HG02623 (cell line): ENCODE measurements around the gene ASPSCR1.

Source experiments
- ATAC-seq: cut with Tn5 transposase; IDR thresholded peaks from one replicate; pipeline ENCODE4 v1.9.1; 2021; ENCODE audit warnings: moderate library complexity; ENCODE audit not compliant: unreplicated experiment

ASPSCR1 gene

DNA sequence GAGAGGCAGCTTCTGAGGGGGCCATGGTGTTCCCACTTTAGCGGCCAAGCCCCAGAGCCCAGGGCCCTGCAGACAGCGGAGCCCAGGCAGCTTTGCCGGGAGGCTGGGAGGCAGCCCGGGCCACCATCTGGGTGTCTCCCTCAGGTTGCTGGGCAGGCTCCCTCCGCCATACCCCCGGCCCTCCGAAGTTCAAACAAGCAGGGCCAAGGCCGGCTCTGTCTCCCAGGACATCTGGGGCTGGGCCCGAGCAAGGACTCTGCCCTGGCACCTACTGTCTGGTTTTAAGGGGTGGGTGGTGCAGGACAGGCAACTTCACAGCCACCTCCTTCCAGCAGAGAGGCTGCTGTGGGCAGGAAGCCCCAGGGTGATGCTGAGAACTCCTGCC is 85.5 kb downstream of the ASPSCR1 start:
- no peak for ATAC-seq

DNA sequence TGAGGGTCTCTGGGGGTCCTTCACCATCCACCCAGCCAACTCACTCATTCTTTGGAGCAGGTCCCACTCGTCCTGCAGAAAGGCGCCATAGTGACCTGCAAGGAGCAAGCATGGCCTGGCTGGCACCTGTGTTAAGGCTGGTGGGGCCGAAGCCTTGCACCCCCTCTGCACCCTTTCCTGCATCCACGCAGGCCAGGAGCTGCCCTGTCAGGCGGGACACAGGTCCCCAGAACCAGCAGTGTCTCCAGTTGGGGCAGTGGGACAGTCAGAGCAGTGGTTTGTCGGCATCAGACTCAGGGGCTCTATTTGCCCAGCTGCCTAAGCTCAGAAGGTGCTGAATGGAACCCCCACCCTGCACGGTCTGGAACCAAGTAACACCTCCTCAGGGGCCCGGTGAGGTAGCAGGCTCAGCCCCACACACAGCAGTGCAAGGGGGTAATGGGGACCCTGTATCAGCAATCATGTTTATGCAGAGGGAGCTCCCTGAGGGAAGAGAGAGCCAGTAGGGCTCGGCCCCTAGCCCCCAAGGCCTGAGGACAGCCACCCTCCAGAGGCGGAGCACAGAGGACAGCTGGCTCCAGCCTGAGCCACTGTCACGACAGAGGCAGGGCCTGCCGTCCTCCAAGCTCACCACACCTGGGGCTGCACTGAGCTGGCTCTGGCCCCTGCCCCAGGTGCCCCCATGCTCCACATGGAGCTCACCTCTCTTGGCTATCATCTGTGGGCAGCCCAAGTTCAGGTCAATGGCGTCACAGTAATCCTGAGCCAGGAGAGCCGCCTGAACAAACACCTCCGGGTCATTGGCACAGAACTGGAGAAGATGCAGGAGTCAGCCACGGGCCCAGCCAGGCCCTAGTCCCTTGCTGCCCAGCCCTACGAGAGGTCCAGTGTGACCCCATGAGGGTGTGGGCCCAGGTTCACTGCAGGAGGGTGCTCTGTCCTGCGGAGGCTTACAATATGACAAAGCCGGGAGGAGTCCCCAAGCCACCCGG is 86.3 kb downstream of the ASPSCR1 start:
- ATAC-seq = no peak

DNA sequence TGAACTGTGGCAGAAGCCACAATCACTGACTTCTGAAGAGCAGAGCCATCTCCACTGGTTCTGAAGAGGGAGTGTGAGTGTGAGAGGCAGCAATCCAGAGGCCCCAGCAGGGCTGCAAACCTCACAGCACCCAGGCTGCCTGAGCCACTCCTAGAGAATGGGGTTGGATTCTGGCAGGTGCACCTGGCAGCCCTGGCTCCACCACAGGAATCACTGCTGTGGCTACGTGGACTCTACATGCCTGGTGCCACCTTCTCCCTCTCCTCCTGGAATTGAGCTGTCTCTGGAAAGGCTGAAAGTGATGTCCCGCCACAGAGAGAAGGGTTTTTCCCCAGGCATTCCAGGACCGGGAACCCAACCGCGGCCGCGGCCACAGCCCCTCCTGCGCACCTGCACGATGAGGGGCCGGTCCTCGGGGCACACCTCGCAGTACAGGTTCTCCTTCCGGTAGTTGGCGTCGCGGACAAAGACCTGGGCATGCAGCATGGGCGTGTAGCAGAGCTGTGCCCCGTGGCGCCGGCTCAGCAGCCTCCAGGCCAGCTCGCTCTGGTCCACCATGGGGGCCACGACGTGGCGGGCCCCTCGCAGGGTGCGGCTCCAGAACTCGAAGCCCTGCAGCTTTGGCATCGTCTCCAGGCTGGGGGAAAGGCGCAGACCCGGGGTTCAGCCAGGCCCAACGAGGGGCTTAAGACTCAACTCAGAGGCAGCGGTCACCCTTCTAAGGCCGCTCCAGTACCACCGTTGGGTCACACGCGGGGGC is 87.2 kb downstream of the ASPSCR1 start:
- ATAC-seq = no peak

DNA sequence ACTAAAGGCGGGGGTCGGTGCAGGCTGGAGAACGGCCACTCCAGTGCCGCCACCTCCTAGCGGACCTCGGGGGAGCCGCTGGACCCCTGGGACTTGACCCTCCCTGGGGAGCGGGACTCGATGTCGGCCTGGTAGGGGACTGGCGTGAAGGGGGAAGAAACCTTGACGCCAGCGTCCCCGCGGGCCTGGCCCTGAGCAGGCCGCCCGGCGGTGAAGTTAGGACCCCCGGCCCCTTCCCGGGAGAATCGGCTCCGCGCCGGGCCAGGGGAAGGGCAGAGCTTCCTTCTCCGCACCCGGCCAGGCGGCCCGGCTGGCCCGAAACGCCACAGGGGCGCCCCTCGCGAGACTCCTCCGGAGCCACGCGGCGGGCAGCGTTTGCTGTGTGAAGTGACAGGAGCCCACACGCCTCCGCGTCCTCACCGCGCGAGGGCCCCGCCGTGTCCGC is 87.8 kb downstream of the ASPSCR1 start:
- peak; percentile 24 for ATAC-seq

DNA sequence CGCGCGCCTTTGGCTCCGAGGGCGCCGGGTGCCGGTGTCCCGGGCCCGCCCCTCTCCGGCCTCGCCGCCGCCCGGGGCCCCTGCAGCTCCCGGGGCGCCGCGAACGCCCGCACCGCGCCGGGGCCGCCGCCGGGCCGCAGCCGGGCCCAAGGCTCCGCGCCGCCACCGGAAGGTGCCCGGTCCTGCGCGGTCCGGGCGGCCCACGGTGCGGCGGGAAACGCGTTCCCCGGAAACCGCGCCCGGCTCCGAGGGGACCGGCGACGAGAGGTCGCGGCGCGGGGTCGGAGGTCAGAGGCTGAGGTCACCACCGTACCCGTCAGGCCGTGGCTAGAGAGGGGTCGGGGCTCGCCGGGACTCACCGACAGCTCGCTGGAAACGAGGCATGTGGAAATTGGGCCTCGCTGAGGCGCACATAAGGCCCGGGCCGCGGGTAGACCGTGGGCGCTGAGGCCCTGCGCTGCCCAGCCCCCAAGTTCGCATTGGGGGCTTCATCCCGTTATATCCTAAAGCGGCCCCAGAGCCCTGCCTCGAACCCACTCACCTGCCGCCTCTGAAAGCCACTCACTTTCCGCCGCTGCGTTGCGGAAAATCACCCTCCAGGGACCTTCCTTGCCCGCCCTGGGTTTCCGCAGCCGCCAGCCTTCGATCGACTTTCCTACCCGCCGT is 88.3 kb downstream of the ASPSCR1 start, which contains the start of gene DUS1L:
Gene DUS1L (minus strand): TSS at position 167 of the 666 bp plus-strand sequence. CDS start 745 bp downstream, outside the sequence.
- ATAC-seq = peak; percentile 59
